H9 (cell line): Measurements from ENCODE around the gene PEX1. TPM values are rescaled to one million over a fixed set of nuclear protein-coding genes. Genes with fewer than 3 reads are reported as not detected.

Experiments
- DNase-seq: peaks from one replicate; pipeline ENCODE4 v3.0.0-alpha.2; 2017
- H2AFZ ChIP-seq: one replicate; pipeline ENCODE4 v1.6.1; 2013; ENCODE audit warnings: mild to moderate bottlenecking, low read length, control low read depth, moderate library complexity
- H2AK5ac ChIP-seq: 2 replicates; pipeline ENCODE4 v1.6.1; 2013; ENCODE audit warnings: low read length, control low read depth, mixed read lengths; ENCODE audit not compliant: insufficient read length
- H2BK120ac ChIP-seq: one replicate; pipeline ENCODE4 v1.6.1; 2013; ENCODE audit warnings: low read depth, mild to moderate bottlenecking, low read length, control low read depth, inconsistent platforms; ENCODE audit not compliant: poor library complexity, severe bottlenecking
- H2BK12ac ChIP-seq: 2 replicates; pipeline ENCODE4 v1.6.1; 2013; ENCODE audit warnings: low read length, control low read depth, mixed read lengths, low read depth; ENCODE audit not compliant: insufficient read length
- H2BK15ac ChIP-seq: 2 replicates; pipeline ENCODE4 v1.6.1; 2013; ENCODE audit warnings: low read depth, low read length, control low read depth
- H2BK20ac ChIP-seq: one replicate; pipeline ENCODE4 v1.6.1; 2013; ENCODE audit warnings: low read depth, mild to moderate bottlenecking, low read length, control low read depth, inconsistent platforms; ENCODE audit not compliant: poor library complexity, severe bottlenecking
- H2BK5ac ChIP-seq: 2 replicates; pipeline ENCODE4 v1.6.1; 2013; ENCODE audit warnings: low read length, control low read depth, mixed read lengths; ENCODE audit not compliant: insufficient read length
- H3K14ac ChIP-seq: 2 replicates; pipeline ENCODE4 v1.6.1; 2013; ENCODE audit warnings: low read length, control low read depth; ENCODE audit not compliant: insufficient read depth
- H3K18ac ChIP-seq: 2 replicates; pipeline ENCODE4 v1.6.1; 2013; ENCODE audit warnings: low read depth, mild to moderate bottlenecking, mixed read lengths, low read length, control low read depth; ENCODE audit not compliant: insufficient read length
- H3K23ac ChIP-seq: 2 replicates; pipeline ENCODE4 v1.6.1; 2013; ENCODE audit warnings: low read length, control low read depth, mixed read lengths, low read depth; ENCODE audit not compliant: insufficient read length
- H3K23me2 ChIP-seq: 2 replicates; pipeline ENCODE4 v1.6.1; 2013; ENCODE audit warnings: low read depth, mild to moderate bottlenecking, mixed read lengths, low read length, control low read depth; ENCODE audit not compliant: insufficient read length, poor library complexity, severe bottlenecking
- H3K27ac ChIP-seq: 2 replicates; pipeline ENCODE4 v1.5.1; 2013; ENCODE audit warnings: low read length, control low read depth, mixed read lengths, low read depth; ENCODE audit not compliant: insufficient read length
- H3K27me3 ChIP-seq: 2 replicates; pipeline ENCODE4 v1.6.1; 2013; ENCODE audit warnings: low read length, control low read depth, inconsistent platforms; ENCODE audit not compliant: insufficient read depth
- H3K4ac ChIP-seq: 2 replicates; pipeline ENCODE4 v1.6.1; 2013; ENCODE audit warnings: low read depth, mild to moderate bottlenecking, control low read depth, inconsistent platforms, low read length, moderate library complexity
- H3K4me1 ChIP-seq: 2 replicates; pipeline ENCODE4 v1.6.1; 2013; ENCODE audit warnings: low read length, control low read depth, inconsistent platforms; ENCODE audit not compliant: insufficient read depth
- H3K4me2 ChIP-seq: 2 replicates; pipeline ENCODE4 v1.6.1; 2013; ENCODE audit warnings: low read length, control low read depth, mixed read lengths; ENCODE audit not compliant: insufficient read length, insufficient read depth
- H3K56ac ChIP-seq: 2 replicates; pipeline ENCODE4 v1.6.1; 2013; ENCODE audit warnings: low read depth, mild to moderate bottlenecking, mixed read lengths, low read length, control low read depth; ENCODE audit not compliant: insufficient read length
- H3K79me1 ChIP-seq: 2 replicates; pipeline ENCODE4 v1.6.1; 2013; ENCODE audit warnings: low read depth, mild to moderate bottlenecking, moderate library complexity, low read length, control low read depth, inconsistent platforms; ENCODE audit not compliant: insufficient read depth, poor library complexity, severe bottlenecking
- H3K79me2 ChIP-seq: 2 replicates; pipeline ENCODE4 v1.6.1; 2013; ENCODE audit warnings: low read length, control low read depth, inconsistent platforms; ENCODE audit not compliant: insufficient read depth
- H3K9ac ChIP-seq: 2 replicates; pipeline ENCODE4 v1.6.1; 2013; ENCODE audit warnings: low read length, control low read depth, mixed read lengths; ENCODE audit not compliant: insufficient read length; ENCODE audit errors: extremely low read depth
- H3K9me3 ChIP-seq: one replicate; pipeline ENCODE4 v1.6.1; 2013; ENCODE audit warnings: low read depth, low read length, inconsistent platforms; ENCODE audit not compliant: control insufficient read depth
- H3T11ph ChIP-seq: one replicate; pipeline ENCODE4 v1.6.1; 2013; ENCODE audit warnings: mild to moderate bottlenecking, low read length, control low read depth, inconsistent platforms
- H4K20me1 ChIP-seq: one replicate; pipeline ENCODE4 v1.6.1; 2013; ENCODE audit not compliant: control insufficient read depth, insufficient read length, insufficient read depth
- H4K5ac ChIP-seq: 2 replicates; pipeline ENCODE4 v1.6.1; 2013; ENCODE audit warnings: low read depth, mild to moderate bottlenecking, mixed read lengths, low read length, control low read depth; ENCODE audit not compliant: insufficient read length
- H4K8ac ChIP-seq: replicated peaks from 2 replicates; pipeline ENCODE4 v1.6.1; 2013; ENCODE audit warnings: low read length, control low read depth, mixed read lengths, low read depth; ENCODE audit not compliant: insufficient read length
- H4K91ac ChIP-seq: 2 replicates; pipeline ENCODE4 v1.6.1; 2013; ENCODE audit warnings: low read depth, mild to moderate bottlenecking, moderate library complexity, mixed read lengths, low read length, control low read depth; ENCODE audit not compliant: insufficient read length
- H3K27ac Mint-ChIP-seq, 3 experiments: 2 replicates in 2 of 3; 3 replicates in 1 of 3; pipeline ENCODE4 v1.8.0; 2020 to 2021; ENCODE audit warnings: mixed read lengths in 3 of 3, mild to moderate bottlenecking in 1 of 3, moderate library complexity in 1 of 3
- H3K27me3 Mint-ChIP-seq: 2 replicates; pipeline ENCODE4 v1.8.0; 2021; ENCODE audit warnings: low read depth, mild to moderate bottlenecking, moderate library complexity, mixed read lengths
- H3K36me3 Mint-ChIP-seq, 3 experiments: 2 replicates in 2 of 3; 3 replicates in 1 of 3; pipeline ENCODE4 v1.8.0; 2020 to 2021; ENCODE audit warnings: low read depth in 3 of 3, mixed read lengths in 3 of 3; ENCODE audit not compliant: insufficient read depth in 1 of 3
- H3K4me1 Mint-ChIP-seq, 2 experiments: 2 replicates each; pipeline ENCODE4 v1.8.0; 2020; ENCODE audit warnings: mixed read lengths in 2 of 2
- H3K4me3 Mint-ChIP-seq, 2 experiments: 2 replicates in 1 of 2; 3 replicates in 1 of 2; pipeline ENCODE4 v1.8.0; 2020 to 2021; ENCODE audit warnings: mild to moderate bottlenecking in 2 of 2, mixed read lengths in 2 of 2, moderate library complexity in 1 of 2
- H3K9me3 Mint-ChIP-seq, 2 experiments: 2 replicates in 1 of 2; 3 replicates in 1 of 2; pipeline ENCODE4 v1.8.0; 2020; ENCODE audit warnings: mild to moderate bottlenecking in 2 of 2, mixed read lengths in 2 of 2, moderate library complexity in 1 of 2
- total RNA-seq: library from RNA; stranded (reverse); gene quantifications from 2 replicates; pipeline ENCODE4 v1.2.1, GENCODE V29; 2021
- TF ChIP-seq, protein P1 (sequence below): fragments of 200-600 bp; sonication (generic); conservative IDR thresholded peaks from 3 replicates; pipeline ENCODE4 v1.8.0; 2021; ENCODE audit warnings: antibody characterized with exemption, mild to moderate bottlenecking

Gene PEX1
- total RNA-seq, 1 experiment from 2014 or later: 21.8 TPM

DNA sequence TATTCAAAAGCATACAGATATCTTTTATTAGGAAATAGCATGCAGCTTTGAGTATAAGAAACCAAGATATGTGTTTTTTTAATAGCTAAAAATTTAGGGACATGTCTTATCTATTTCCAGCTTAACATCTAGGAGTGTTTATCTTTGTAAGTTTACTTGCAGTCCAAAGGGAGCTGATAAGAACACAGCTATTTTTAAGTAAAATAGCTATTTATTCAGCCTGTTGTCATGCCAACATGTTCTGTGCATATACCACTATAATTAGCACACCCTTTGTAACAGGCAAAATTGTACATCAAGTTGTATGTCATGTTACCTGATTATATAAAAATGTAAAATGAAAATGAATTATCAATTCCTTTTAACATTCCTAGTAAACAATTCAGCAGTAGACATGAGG lies 32.3 kb upstream of the PEX1 start:
- Histone ChIP-seq H2BK15ac (no peak overlapping the region), H3K27me3 (no peaks in the 10 kb centered on the region), H2AK5ac (no peak overlapping the region), H3K4me1 (no peaks in the 10 kb centered on the region), H2BK20ac (no peak overlapping the region), H3K79me2 (no peaks in the 10 kb centered on the region), H4K20me1 (no peaks in the 10 kb centered on the region), H3K23ac (no peak overlapping the region), H3K9me3 (no peaks in the 10 kb centered on the region), H3K14ac (no peak overlapping the region), H2BK12ac (no peak overlapping the region), H3K56ac (no peak overlapping the region), H3T11ph (no peak overlapping the region), H4K5ac (no peak overlapping the region), H4K8ac (no peak overlapping the region), H3K9ac (no peak overlapping the region), H3K23me2 (no peaks in the 10 kb centered on the region), H3K4me2 (no peak overlapping the region), H3K27ac (no peak overlapping the region), H3K4ac (no peak overlapping the region), H3K18ac (no peak overlapping the region), H2AFZ (no peak overlapping the region), H3K79me1 (no peaks in the 10 kb centered on the region), H2BK5ac (no peak overlapping the region), H2BK120ac (no peak overlapping the region), H4K91ac (no peak overlapping the region)
- no peak overlapping the region for H3K4me3 Mint-ChIP-seq
- H3K27me3 Mint-ChIP-seq: no peaks in the 10 kb centered on the region
- no peaks in the 10 kb centered on the region for H3K9me3 Mint-ChIP-seq
- H3K27ac Mint-ChIP-seq: no peak overlapping the region
- H3K4me1 Mint-ChIP-seq: no peaks in the 10 kb centered on the region
- no peak for DNase-seq
- TF ChIP-seq, protein P1, sequence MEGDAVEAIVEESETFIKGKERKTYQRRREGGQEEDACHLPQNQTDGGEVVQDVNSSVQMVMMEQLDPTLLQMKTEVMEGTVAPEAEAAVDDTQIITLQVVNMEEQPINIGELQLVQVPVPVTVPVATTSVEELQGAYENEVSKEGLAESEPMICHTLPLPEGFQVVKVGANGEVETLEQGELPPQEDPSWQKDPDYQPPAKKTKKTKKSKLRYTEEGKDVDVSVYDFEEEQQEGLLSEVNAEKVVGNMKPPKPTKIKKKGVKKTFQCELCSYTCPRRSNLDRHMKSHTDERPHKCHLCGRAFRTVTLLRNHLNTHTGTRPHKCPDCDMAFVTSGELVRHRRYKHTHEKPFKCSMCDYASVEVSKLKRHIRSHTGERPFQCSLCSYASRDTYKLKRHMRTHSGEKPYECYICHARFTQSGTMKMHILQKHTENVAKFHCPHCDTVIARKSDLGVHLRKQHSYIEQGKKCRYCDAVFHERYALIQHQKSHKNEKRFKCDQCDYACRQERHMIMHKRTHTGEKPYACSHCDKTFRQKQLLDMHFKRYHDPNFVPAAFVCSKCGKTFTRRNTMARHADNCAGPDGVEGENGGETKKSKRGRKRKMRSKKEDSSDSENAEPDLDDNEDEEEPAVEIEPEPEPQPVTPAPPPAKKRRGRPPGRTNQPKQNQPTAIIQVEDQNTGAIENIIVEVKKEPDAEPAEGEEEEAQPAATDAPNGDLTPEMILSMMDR: no peak
- peaks cover 4 to 30% (median 30%) of the 10 kb centered on the region in 3 experiments; a peak in 6 of 7 replicates for H3K36me3 Mint-ChIP-seq
